AG04449 (cell line): ENCODE data around the gene CCDC69.

Experiments used
- CTCF ChIA-PET: fragments of 350-600 bp; formaldehyde crosslinking; extraction: SDS; loops from one replicate; lab custom pipeline; 2021; ENCODE audit warnings: antibody characterized with exemption; lab: Yijun Ruan, JAX
- POLR2A ChIA-PET: fragments of 400-600, 350-600 bp; formaldehyde crosslinking; extraction: SDS; loops from one replicate; lab custom pipeline; 2020; ENCODE audit warnings: antibody characterized with exemption, inconsistent platforms; lab: Yijun Ruan, JAX
- DNase-seq: peaks from one replicate; pipeline ENCODE4 v3.0.0-alpha.2; 2010; ENCODE audit warnings: low read depth, low spot score
- H3K4me3 ChIP-seq: 2 replicates; pipeline ENCODE4 v1.5.1; 2011; ENCODE audit warnings: low read depth, mild to moderate bottlenecking, control low read depth, low read length
- CTCF ChIP-seq: IDR thresholded peaks from one replicate; pipeline ENCODE4 v1.5.1; 2011; ENCODE audit warnings: mild to moderate bottlenecking, moderate library complexity, low read length, control low read depth, inconsistent platforms; ENCODE audit not compliant: insufficient read depth; ENCODE audit errors: missing control alignments

Gene CCDC69, protein sequence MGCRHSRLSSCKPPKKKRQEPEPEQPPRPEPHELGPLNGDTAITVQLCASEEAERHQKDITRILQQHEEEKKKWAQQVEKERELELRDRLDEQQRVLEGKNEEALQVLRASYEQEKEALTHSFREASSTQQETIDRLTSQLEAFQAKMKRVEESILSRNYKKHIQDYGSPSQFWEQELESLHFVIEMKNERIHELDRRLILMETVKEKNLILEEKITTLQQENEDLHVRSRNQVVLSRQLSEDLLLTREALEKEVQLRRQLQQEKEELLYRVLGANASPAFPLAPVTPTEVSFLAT

DNA sequence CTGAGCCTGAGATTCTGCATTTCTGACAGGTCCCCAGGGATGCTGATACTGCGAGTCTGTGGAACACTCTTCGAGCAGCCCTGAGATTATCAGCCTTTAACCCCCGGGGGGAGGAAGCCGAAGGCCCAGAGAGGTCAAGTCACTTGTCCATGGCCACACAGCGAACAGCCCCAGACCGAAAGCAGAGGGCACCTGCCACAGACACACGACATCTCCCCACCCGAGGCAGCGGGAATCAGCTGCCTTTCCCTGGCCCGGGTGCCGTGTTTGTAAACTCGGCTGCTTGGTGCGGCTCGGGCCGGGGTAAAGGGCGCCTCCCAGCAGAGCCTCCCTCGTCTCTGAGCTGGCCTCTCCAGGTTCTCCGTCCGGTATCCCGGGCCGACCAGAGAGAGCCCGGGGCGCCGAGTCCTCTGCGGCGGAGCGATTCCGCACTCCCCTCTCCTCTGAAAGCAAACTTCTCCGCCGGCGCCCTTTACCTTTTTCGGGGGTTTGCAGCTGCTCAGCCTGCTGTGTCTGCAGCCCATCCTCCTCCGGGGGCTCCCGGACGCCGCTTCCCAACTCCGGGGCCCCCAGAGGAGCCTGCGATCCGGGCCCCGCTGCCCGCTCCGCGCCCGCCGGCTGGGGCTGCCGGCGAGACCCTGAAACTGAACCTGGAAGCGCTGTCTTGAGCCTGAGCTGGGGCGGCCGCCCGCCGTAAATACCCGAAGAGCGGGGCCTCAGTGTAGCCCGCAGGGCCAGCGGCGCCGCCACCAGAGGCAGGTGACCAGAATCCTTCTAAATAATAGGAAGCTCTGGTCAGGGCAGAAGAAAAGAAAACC is at the start of gene CCDC69:
CCDC69 (minus strand) TSS at position 646 of the 818 bp plus-strand sequence; CDS start at position 524, 122 bp downstream.
- POLR2A ChIA-PET, result interaction anchor here (0.6 to 1.1 kb wide), 2 partner anchors 29 to 66 kb away, joined by 3 to 4 read pairs; partner anchors contain the start of gene GM2A

GRCh38 chr5:151271336-151271735 is 47.4 kb upstream of the CCDC69 start:
- no peak for DNase-seq
- TF ChIP-seq CTCF, result no peak
- ChIA-PET CTCF (no interaction called here), POLR2A (no interaction called here)
- H3K4me3 ChIP-seq, result no peak overlapping the region

More for the DNA sequence above, at the start of gene CCDC69:
- peak within 1 kb of the TSS; percentile 59 for H3K4me3 ChIP-seq
- peak; percentile 33 for TF ChIP-seq CTCF
- CTCF ChIA-PET, result interaction anchor here (0.6 to 2.7 kb wide), 6 partner anchors 9 to 434 kb away, joined by 3 to 7 read pairs (median 4); no protein-coding TSS in a partner anchor
- no peak for DNase-seq

DNA sequence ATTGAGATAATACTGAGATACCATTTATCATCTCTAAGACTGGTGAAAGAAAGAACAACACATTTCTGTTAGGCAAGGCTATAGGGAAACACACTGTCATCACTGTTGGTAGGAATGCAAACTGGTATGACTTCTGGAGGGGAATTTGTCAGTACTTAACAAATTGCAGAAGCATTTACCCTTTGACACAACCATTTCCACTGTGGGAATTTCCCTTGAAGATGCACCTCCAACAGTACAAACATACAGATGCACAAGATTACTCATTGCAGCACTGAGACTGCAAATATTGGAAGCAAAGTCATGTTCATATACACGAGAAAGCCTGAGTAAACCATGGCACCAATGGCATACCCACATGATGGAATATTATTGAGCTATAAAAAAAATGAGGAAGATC is 46.7 kb upstream of the CCDC69 start:
- no peak overlapping the region for H3K4me3 ChIP-seq
- POLR2A ChIA-PET, result no interaction called here
- no peak for TF ChIP-seq CTCF
- peak; percentile 63 for DNase-seq
- CTCF ChIA-PET, result no interaction called here

GRCh38 chr5:151267491-151268260 is 43.8 kb upstream of the CCDC69 start:
- CTCF ChIA-PET, result no interaction called here

DNA sequence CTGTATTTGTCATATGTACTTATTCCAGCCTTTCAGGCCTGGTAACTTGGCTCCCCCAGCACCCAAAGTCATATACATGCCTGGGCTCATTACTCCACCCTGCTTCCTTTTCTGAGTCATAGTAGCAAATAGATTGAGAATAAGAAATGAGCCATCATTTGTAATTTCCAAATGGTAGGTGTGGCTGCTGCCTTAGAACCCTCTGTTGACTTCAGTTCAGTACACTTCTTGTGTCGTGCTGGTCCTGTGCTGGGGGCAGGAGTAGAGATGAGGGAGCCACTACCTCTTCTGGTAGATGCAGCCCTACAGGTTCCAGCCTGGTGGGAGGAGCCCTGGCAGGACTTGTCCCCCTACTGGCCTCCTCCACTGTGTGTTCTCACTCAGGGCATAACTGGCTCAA is 40.2 kb upstream of the CCDC69 start:
- TF ChIP-seq CTCF, result no peak
- ChIA-PET POLR2A (interaction anchor here (0.7 to 1.4 kb wide), 2 partner anchors 11 to 283 kb away, joined by 3 to 5 read pairs; partner anchors contain the start of gene GM2A), CTCF (interaction anchor here (0.7 kb wide), 1 partner anchor 10 kb away, joined by 3 read pairs; no protein-coding TSS in a partner anchor)
- H3K4me3 ChIP-seq, result no peak overlapping the region
- no peak for DNase-seq

More at GRCh38 chr5:151267491-151268260, 43.8 kb upstream of the CCDC69 start:
- POLR2A ChIA-PET, result no interaction called here
- TF ChIP-seq CTCF, result no peak
- H3K4me3 ChIP-seq, result no peak overlapping the region
- DNase-seq, result no peak
